ENCODE measurements around the gene KDF1. TPM values are rescaled to one million over a fixed set of nuclear protein-coding genes. Genes with fewer than 3 reads are reported as not detected.

Gene KDF1
- total RNA-seq, 1 experiment from 2014 or later: 8.8 TPM

- no peaks in the 10 kb centered on the region for H3K27me3 Mint-ChIP-seq (ENCODE audit: insufficient read depth, unreplicated experiment)
- peaks cover 6% of the 10 kb centered on the region for H3K4me1 Mint-ChIP-seq (ENCODE audit: insufficient read depth, unreplicated experiment)
- DNase-seq (ENCODE audit: unreplicated experiment): no peak
- no TSS peak for BruUV-seq (replicated peaks)
- ChIA-PET CTCF (interaction anchor here (2.0 kb wide), 1 partner anchor 12 kb away, joined by 8 read pairs; no protein-coding TSS in a partner anchor), POLR2A (no interaction called here)
- no peaks in the 10 kb centered on the region for H3K9me3 Mint-ChIP-seq (ENCODE audit: unreplicated experiment)
- H3K27ac Mint-ChIP-seq (ENCODE audit: low read depth, unreplicated experiment): no peak overlapping the region
- intact Hi-C loops (cut with micrococcal nuclease): no loop called here
- no peaks in the 10 kb centered on the region for H3K36me3 Mint-ChIP-seq (ENCODE audit: insufficient read depth, unreplicated experiment)
- no peak for TF ChIP-seq CTCF (IDR thresholded peaks at IDR 0.05; ENCODE audit: unreplicated experiment)
- H3K4me3 Mint-ChIP-seq (ENCODE audit: unreplicated experiment): no peak overlapping the region
Observed at GRCh38 chr1:26978901-26979300, 18.6 kb upstream of the KDF1 start.

- CTCF ChIA-PET: interaction anchor here (0.7 to 1.0 kb wide), 2 partner anchors 10 to 15 kb away, joined by 3 to 6 read pairs; no protein-coding TSS in a partner anchor
- no TSS peak for BruUV-seq (replicated peaks)
- Mint-ChIP-seq H3K9me3 (ENCODE audit: unreplicated experiment) (no peaks in the 10 kb centered on the region), H3K27me3 (ENCODE audit: insufficient read depth, unreplicated experiment) (no peaks in the 10 kb centered on the region), H3K36me3 (ENCODE audit: insufficient read depth, unreplicated experiment) (no peaks in the 10 kb centered on the region), H3K4me1 (ENCODE audit: insufficient read depth, unreplicated experiment) (peaks cover 6% of the 10 kb centered on the region), H3K4me3 (ENCODE audit: unreplicated experiment) (no peak overlapping the region), H3K27ac (ENCODE audit: low read depth, unreplicated experiment) (no peak overlapping the region)
- intact Hi-C loops (cut with micrococcal nuclease): no loop called here
- POLR2A ChIA-PET: interaction anchor here (0.5 to 2.3 kb wide), 4 partner anchors 9 to 409 kb away, joined by 3 to 5 read pairs (median 3); partner anchors contain the start of gene KDF1
- no peak for TF ChIP-seq CTCF (IDR thresholded peaks at IDR 0.05; ENCODE audit: unreplicated experiment)
- DNase-seq (ENCODE audit: unreplicated experiment): no peak
Observed at GRCh38 chr1:26976621-26977510, 16.6 kb upstream of the KDF1 start.

GRCh38 chr1:26972821-26973220 is 12.6 kb upstream of the KDF1 start:
- ChIA-PET CTCF (no interaction called here), POLR2A (interaction anchor here (1.0 kb wide), 1 partner anchor 37 kb away, joined by 3 read pairs; no protein-coding TSS in a partner anchor)
- no peak overlapping the region for H3K4me3 Mint-ChIP-seq (ENCODE audit: unreplicated experiment)

More at GRCh38 chr1:26972821-26973220, 12.6 kb upstream of the KDF1 start:
- intact Hi-C loops (cut with micrococcal nuclease): no loop called here
- no peak for TF ChIP-seq CTCF (IDR thresholded peaks at IDR 0.05; ENCODE audit: unreplicated experiment)
- Mint-ChIP-seq H3K9me3 (ENCODE audit: unreplicated experiment) (no peaks in the 10 kb centered on the region), H3K36me3 (ENCODE audit: insufficient read depth, unreplicated experiment) (no peaks in the 10 kb centered on the region), H3K27ac (ENCODE audit: low read depth, unreplicated experiment) (no peak overlapping the region), H3K4me1 (ENCODE audit: insufficient read depth, unreplicated experiment) (no peaks in the 10 kb centered on the region), H3K27me3 (ENCODE audit: insufficient read depth, unreplicated experiment) (no peaks in the 10 kb centered on the region)
- BruUV-seq (replicated peaks): no TSS peak
- no peak for DNase-seq (ENCODE audit: unreplicated experiment)
